Measurements from ENCODE around the gene PMAIP1.

- TF ChIP-seq CTCF (IDR thresholded peaks at IDR 0.05): no peak
- no peak for TF ChIP-seq POLR2A (IDR thresholded peaks at IDR 0.05)
These were observed 1.0 kb upstream of the PMAIP1 start for GRCh38 chr18:59898609-59899297.
